ENCODE results near the gene PELI3.

Gene PELI3

DNA sequence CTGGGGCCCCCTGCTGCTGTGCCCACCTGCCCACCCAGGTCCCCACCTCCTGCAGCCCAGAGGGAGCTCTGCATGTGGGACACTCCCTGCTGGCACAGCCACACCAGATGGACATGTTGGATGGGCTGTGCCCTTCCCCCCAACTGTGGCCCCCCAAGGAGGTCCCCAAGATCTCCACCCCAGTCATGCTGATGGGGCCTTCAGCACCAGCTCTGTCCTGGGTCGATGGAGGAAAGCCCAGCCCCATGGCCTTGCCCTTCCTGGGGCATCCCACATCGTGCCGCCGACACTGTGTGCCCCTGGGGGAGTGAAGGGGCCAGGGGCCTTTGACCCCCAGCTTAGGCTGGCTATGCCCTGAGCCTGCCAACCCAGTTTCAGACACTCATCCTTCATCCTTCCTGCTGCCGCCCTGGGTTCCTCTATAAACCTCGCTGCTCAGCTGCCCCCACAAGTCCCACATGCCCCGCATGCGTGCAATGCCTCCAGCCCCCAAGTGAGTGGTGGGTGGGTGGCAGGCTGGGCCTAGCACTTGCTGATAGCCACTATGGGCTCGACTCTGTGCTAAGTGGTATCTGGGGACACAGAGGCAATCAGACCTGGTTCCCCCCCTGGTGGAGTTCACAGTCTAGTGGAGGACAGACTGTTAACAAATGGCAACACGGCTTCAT lies 9.6 kb downstream of the PELI3 start:
- no peak overlapping the region for H3K27ac Mint-ChIP-seq
- H3K36me3 Mint-ChIP-seq (ENCODE audit: low read depth), result peaks cover 5% of the 10 kb centered on the region
- no peaks in the 10 kb centered on the region for H3K9me3 Mint-ChIP-seq
- H3K4me3 Mint-ChIP-seq, result peak overlapping the region; percentile 25
- H3K27me3 Mint-ChIP-seq (ENCODE audit: low read depth), result no peaks in the 10 kb centered on the region
- peaks cover 21% of the 10 kb centered on the region for H3K4me1 Mint-ChIP-seq (ENCODE audit: low read depth)

- peaks cover 22% of the 10 kb centered on the region for H3K4me1 Mint-ChIP-seq (ENCODE audit: low read depth)
- H3K4me3 Mint-ChIP-seq, result peak overlapping the region; percentile 25
- peaks cover 5% of the 10 kb centered on the region for H3K36me3 Mint-ChIP-seq (ENCODE audit: low read depth)
- H3K27me3 Mint-ChIP-seq (ENCODE audit: low read depth), result no peaks in the 10 kb centered on the region
- H3K27ac Mint-ChIP-seq, result no peak overlapping the region
- H3K9me3 Mint-ChIP-seq, result no peaks in the 10 kb centered on the region
These were observed 10.1 kb downstream of the PELI3 start for GRCh38 chr11:66476841-66477251.

GRCh38 chr11:66477263-66478201 lies 10.8 kb downstream of the PELI3 start:
- H3K4me3 Mint-ChIP-seq, result peak overlapping the region; percentile 40
- H3K27ac Mint-ChIP-seq, result no peak overlapping the region
- H3K9me3 Mint-ChIP-seq, result no peaks in the 10 kb centered on the region
- H3K36me3 Mint-ChIP-seq (ENCODE audit: low read depth), result peaks cover 5% of the 10 kb centered on the region
- no peaks in the 10 kb centered on the region for H3K27me3 Mint-ChIP-seq (ENCODE audit: low read depth)
- H3K4me1 Mint-ChIP-seq (ENCODE audit: low read depth), result peaks cover 26% of the 10 kb centered on the region

- Mint-ChIP-seq H3K27ac (peak overlapping the region; percentile 89), H3K36me3 (ENCODE audit: low read depth) (peaks cover 5% of the 10 kb centered on the region), H3K4me1 (ENCODE audit: low read depth) (peaks cover 28% of the 10 kb centered on the region), H3K9me3 (no peaks in the 10 kb centered on the region), H3K4me3 (peak overlapping the region; percentile 93), H3K27me3 (ENCODE audit: low read depth) (no peaks in the 10 kb centered on the region)
These were observed 12.2 kb downstream of the PELI3 start for GRCh38 chr11:66478729-66479393.

GRCh38 chr11:66479394-66480116 lies 12.8 kb downstream of the PELI3 start:
- Mint-ChIP-seq H3K4me3 (peak overlapping the region; percentile 93), H3K27me3 (ENCODE audit: low read depth) (no peaks in the 10 kb centered on the region), H3K36me3 (ENCODE audit: low read depth) (peaks cover 5% of the 10 kb centered on the region), H3K9me3 (no peaks in the 10 kb centered on the region), H3K27ac (peak overlapping the region; percentile 89), H3K4me1 (ENCODE audit: low read depth) (peaks cover 28% of the 10 kb centered on the region)

DNA sequence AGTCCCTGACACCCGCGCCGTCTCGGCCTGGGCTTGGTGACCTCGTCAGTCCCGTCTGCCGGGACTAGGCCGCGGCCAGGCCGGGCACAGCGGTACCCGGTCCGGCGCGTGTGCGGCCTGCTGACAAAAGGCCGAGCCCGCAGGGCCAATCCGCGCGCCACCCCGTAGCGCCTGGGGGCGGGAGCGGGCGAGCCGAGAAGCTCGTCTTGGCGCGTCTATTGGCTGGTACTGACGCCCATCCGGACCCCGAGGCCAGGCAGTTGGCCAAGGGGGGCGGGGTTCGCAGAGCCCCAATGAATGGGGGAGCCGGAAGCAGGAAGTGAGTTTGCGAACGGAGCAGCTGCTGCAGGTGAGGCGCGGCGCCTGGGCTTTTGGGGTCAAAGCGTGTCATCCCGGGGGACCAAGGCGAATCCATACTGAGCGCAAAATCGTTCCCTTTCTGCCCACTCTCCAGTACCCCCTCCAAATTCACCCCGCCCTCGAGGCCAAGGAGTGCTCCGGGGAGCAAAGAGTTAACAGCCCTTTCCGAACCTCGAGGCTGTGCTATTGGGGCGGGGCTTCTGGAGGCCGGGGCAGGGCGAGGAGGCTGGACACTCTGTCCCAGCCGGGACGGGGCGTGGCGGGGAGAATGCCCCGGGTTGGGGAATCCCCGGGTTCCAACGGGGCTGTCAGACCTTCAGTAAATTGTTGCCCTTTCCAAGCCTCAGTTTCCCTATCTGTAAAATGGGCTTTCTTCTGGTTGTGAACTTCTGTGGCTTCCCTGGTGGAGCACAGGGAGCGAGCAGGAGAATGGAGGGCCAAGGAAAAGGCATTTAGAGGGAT lies 13.6 kb downstream of the PELI3 start, which contains the start of gene DPP3:
Gene DPP3, plus strand, starts transcription at position 318 of the 822 bp plus-strand sequence. CDS start 1,767 bp downstream, outside the sequence.
- peak within 1 kb of the TSS; percentile 93 for H3K4me3 Mint-ChIP-seq
- no peaks in the 10 kb centered on the region for H3K27me3 Mint-ChIP-seq (ENCODE audit: low read depth)
- H3K36me3 Mint-ChIP-seq (ENCODE audit: low read depth), result peaks cover 5% of the 10 kb centered on the region
- peak within 1 kb of the TSS; percentile 89 for H3K27ac Mint-ChIP-seq
- no peaks in the 10 kb centered on the region for H3K9me3 Mint-ChIP-seq
- peaks cover 28% of the 10 kb centered on the region for H3K4me1 Mint-ChIP-seq (ENCODE audit: low read depth)

- no peak overlapping the region for H3K4me3 Mint-ChIP-seq
- no peak overlapping the region for H3K27ac Mint-ChIP-seq
These were observed 18.2 kb downstream of the PELI3 start for GRCh38 chr11:66484806-66485380.

GRCh38 chr11:66488957-66489356 lies 22.3 kb downstream of the PELI3 start:
- no peaks in the 10 kb centered on the region for H3K27me3 Mint-ChIP-seq (ENCODE audit: low read depth)
- H3K4me3 Mint-ChIP-seq, result no peak overlapping the region
- no peak overlapping the region for H3K27ac Mint-ChIP-seq
- H3K36me3 Mint-ChIP-seq (ENCODE audit: low read depth), result peaks cover 14% of the 10 kb centered on the region
- H3K4me1 Mint-ChIP-seq (ENCODE audit: low read depth), result no peaks in the 10 kb centered on the region
- no peaks in the 10 kb centered on the region for H3K9me3 Mint-ChIP-seq

More at GRCh38 chr11:66484806-66485380, 18.2 kb downstream of the PELI3 start:
- H3K4me1 Mint-ChIP-seq (ENCODE audit: low read depth), result peaks cover 13% of the 10 kb centered on the region
- H3K27me3 Mint-ChIP-seq (ENCODE audit: low read depth), result no peaks in the 10 kb centered on the region
- H3K9me3 Mint-ChIP-seq, result no peaks in the 10 kb centered on the region
- peaks cover 12% of the 10 kb centered on the region for H3K36me3 Mint-ChIP-seq (ENCODE audit: low read depth)

DNA sequence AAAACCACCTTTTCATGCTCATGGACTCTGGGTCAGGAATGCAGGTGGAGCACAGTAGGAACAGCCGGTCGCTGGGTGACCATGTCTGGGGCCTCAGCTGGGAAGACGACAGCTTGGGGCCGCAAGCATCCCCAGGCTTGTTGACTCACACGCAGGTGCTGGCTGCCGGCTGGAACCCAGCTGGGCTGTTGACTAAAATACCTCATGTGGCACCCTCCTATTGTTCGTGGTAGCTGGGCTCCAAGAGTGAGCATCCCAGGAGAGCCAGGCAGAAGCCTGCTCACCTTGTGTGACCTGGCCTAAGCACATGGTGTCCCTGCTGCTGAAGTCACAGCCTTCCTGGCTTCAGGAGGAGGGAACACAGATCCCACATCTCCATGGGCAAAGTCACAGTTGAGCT lies 22.9 kb downstream of the PELI3 start:
- Mint-ChIP-seq H3K9me3 (no peaks in the 10 kb centered on the region), H3K36me3 (ENCODE audit: low read depth) (peaks cover 14% of the 10 kb centered on the region), H3K4me1 (ENCODE audit: low read depth) (no peaks in the 10 kb centered on the region), H3K4me3 (no peak overlapping the region), H3K27me3 (ENCODE audit: low read depth) (no peaks in the 10 kb centered on the region), H3K27ac (no peak overlapping the region)

DNA sequence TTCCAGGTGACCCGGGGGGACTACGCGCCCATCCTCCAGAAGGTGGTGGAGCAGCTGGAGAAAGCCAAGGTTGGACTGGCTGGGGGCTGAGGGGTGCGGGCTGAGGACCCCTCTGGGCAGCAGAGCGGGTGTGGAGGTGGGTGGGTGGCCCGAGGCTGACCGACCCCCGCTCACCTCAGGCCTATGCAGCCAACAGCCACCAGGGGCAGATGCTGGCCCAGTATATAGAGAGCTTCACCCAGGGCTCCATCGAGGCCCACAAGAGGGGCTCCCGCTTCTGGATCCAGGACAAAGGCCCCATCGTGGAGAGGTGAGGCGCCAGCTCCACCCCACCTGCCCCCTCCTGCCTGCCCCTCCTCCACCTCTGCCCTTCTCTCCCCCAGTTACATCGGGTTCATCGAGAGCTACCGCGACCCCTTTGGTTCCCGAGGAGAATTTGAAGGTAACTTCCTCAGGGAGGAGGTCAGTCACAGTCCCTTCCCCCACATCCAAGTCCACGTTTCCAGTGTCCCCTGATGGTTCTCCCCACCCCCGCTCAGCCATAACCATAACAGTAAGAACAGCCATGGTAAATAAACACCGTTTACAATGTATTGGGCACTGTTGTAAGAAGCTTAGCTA lies 24.7 kb downstream of the PELI3 start:
- H3K27ac Mint-ChIP-seq, result no peak overlapping the region
- no peaks in the 10 kb centered on the region for H3K9me3 Mint-ChIP-seq
- no peak overlapping the region for H3K4me3 Mint-ChIP-seq
- H3K36me3 Mint-ChIP-seq (ENCODE audit: low read depth), result peaks cover 17% of the 10 kb centered on the region
- H3K4me1 Mint-ChIP-seq (ENCODE audit: low read depth), result no peaks in the 10 kb centered on the region
- no peaks in the 10 kb centered on the region for H3K27me3 Mint-ChIP-seq (ENCODE audit: low read depth)

DNA sequence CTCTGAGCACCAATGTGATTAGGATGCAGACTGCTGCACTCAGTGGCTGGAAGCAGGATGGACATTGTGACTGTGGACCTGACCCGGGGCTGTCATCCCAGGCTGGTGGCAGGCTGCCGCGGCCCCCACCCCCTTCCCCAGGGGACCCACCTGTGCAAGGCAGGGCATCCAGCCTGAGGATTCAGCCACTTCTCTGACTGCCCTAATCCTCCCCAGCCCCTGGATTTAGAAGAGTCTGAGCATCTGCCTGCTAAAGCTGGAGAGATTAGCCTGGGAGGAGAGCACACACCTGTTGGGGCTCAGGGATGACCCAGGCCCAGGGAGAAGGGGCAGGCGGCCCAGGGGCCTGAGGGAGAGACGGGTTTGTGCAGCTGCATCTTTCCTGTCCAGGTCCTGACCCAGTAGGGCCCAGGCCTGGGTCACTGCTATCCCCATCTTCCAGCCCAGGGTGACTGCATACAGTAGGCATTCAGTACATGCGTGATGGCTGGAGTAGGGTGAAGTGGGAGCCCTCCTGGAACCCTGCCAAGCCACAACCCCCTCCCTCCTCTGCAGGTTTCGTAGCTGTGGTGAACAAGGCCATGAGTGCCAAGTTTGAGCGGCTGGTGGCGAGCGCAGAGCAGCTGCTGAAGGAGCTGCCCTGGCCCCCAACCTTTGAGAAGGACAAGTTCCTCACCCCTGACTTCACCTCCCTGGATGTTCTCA lies 25.6 kb downstream of the PELI3 start:
- Mint-ChIP-seq H3K4me1 (ENCODE audit: low read depth) (no peaks in the 10 kb centered on the region), H3K27ac (no peak overlapping the region), H3K9me3 (no peaks in the 10 kb centered on the region), H3K27me3 (ENCODE audit: low read depth) (no peaks in the 10 kb centered on the region), H3K36me3 (ENCODE audit: low read depth) (peaks cover 21% of the 10 kb centered on the region), H3K4me3 (no peak overlapping the region)

DNA sequence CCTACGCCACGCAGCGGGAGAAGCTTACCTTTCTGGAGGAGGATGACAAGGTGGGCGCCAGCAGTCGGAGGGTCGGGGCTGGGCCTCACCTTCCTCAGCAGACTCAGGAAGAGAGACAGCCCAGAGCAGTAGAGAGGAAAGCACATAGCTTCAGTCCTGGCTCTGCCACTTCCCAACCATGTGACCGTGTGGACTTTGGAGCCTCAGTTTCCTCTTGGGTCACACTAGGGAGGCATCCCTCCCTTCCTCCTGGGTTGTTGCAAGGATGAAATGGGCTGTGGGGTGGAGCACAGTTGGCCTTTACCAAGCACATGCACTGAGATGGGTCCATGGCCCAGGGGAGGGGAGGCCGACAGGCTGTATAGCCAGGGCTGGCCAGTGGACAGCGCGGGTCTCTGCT lies 26.4 kb downstream of the PELI3 start:
- H3K27ac Mint-ChIP-seq, result no peak overlapping the region
- H3K36me3 Mint-ChIP-seq (ENCODE audit: low read depth), result peaks cover 24% of the 10 kb centered on the region
- no peaks in the 10 kb centered on the region for H3K27me3 Mint-ChIP-seq (ENCODE audit: low read depth)
- H3K4me3 Mint-ChIP-seq, result no peak overlapping the region
- no peaks in the 10 kb centered on the region for H3K4me1 Mint-ChIP-seq (ENCODE audit: low read depth)
- no peaks in the 10 kb centered on the region for H3K9me3 Mint-ChIP-seq
